Stomach (tissue), 9 donors: ENCODE data around the gene CD247. TPM values are rescaled to one million over a fixed set of nuclear protein-coding genes. Genes with fewer than 3 reads are reported as not detected.
"Not testable (repeated sequence)": the region's sequence is repeated elsewhere in the genome, so short reads cannot be mapped to it uniquely, and the experiment has no call there.

Experiments used
- DNase-seq, 2 donors: peaks; one replicate each; pipeline versions ENCODE4 v3.0.0 to v3.0.0-alpha.2; 2013 to 2019
- H3K27ac ChIP-seq, 5 donors: fragments of 200-600 bp in 4 of 5; sonication (generic) in 4 of 5; one replicate each; pipeline ENCODE4 v1.5.1; 2013 to 2019; ENCODE audit warnings: mild to moderate bottlenecking in 1 of 5, moderate library complexity in 1 of 5
- H3K27me3 ChIP-seq, 3 donors: fragments of 200-600 bp; sonication (generic); one replicate each; pipeline ENCODE4 v1.5.1; 2017 to 2019; ENCODE audit warnings: mixed run types in 1 of 3
- H3K36me3 ChIP-seq, 4 donors: fragments of 200-600 bp; sonication (generic); 1 replicate in 3 of 4; 2 replicates in 1 of 4; pipeline ENCODE4 v1.5.1; 2016 to 2019
- H3K4me1 ChIP-seq, 4 donors: fragments of 200-600 bp; sonication (generic); one replicate each; pipeline ENCODE4 v1.5.1; 2016 to 2019
- H3K4me3 ChIP-seq, 4 donors: fragments of 200-600 bp; sonication (generic) in 3 of 4; one replicate each; pipeline ENCODE4 v1.5.1; 2016 to 2019; ENCODE audit warnings: mild to moderate bottlenecking in 1 of 4
- H3K9me3 ChIP-seq, 4 donors: fragments of 200-600 bp; sonication (generic); one replicate each; pipeline ENCODE4 v1.5.1; 2016 to 2019
- CTCF ChIP-seq, 7 experiments: fragments of 450-650 bp in 4 of 7; fragments of 200-600 bp in 3 of 7; sonication (generic) in 3 of 7; IDR thresholded peaks; one replicate each; pipeline ENCODE4 v1.5.1; 2016 to 2019; ENCODE audit warnings: antibody characterized with exemption in 7 of 7, control low read depth in 2 of 7, mild to moderate bottlenecking in 1 of 7
- EP300 ChIP-seq: sonication (generic); formaldehyde crosslinking; IDR thresholded peaks from one replicate; pipeline ENCODE4 v1.6.1; 2017; ENCODE audit warnings: antibody characterized with exemption
- POLR2A ChIP-seq, 4 donors: fragments of 450-650 bp; IDR thresholded peaks; one replicate each; pipeline ENCODE4 v1.6.1; 2016; ENCODE audit warnings: antibody characterized with exemption in 4 of 4, control low read depth in 2 of 4, mild to moderate bottlenecking in 1 of 4, moderate library complexity in 1 of 4
- POLR2AphosphoS5 ChIP-seq, 3 donors: sonication (generic); formaldehyde crosslinking; IDR thresholded peaks; one replicate each; pipeline ENCODE4 v1.6.1; 2016; ENCODE audit warnings: antibody characterized with exemption in 3 of 3
- WGBS, 5 donors: extraction: QIAGEN DNeasy Blood & Tissue Kit in 3 of 5; methylation state at CpG; one replicate each; pipeline versions ENCODE4 v1.1.5 to v1.1.7; 2013 to 2018; 5-methylcytosine and 5-hydroxymethylcytosine counted together
- intact Hi-C: fragments of 100-400 bp; cut with DNase I; formaldehyde crosslinking; loops from one replicate; pipeline ENCODE4 v1.15.1; 2023; ENCODE audit warnings: low total_unique reads
- polyA plus RNA-seq, 3 donors: library from polyadenylated mRNA; stranded (reverse); fragments of 200-250 nt; gene quantifications; one replicate each; pipeline ENCODE4 v1.2.3, GENCODE V29; 2013
- total RNA-seq, 5 donors: library from RNA; depleted of rRNA; stranded (reverse); fragments of >200 nt; gene quantifications; one replicate each; pipeline versions ENCODE4 v1.1.0 to v1.2.3, GENCODE V29; 2014 to 2016
- donor health status: healthy with polysubstance abuse.
- donor health status: Bipolar disorder and iron deficiency.
- donor health status: healthy.

CD247 gene
- total and polyA plus RNA-seq, 8 donors, result 0.68 to 6.7 (median 3.1) TPM; not detected in 3

GRCh38 chr1:167555971-167556714 is 37.8 kb upstream of the CD247 start:
- H3K27ac ChIP-seq, result no peak overlapping the region
- intact Hi-C loops, result no loop called here
- no peaks in the 10 kb centered on the region for H3K9me3 ChIP-seq
- DNase-seq, result peak; percentile 85 to 90
- WGBS, 5 donors, result 6 to 16% (median 8%) methylated on average over 5 of the region's 5 CpGs
- H3K36me3 ChIP-seq, result no peaks in the 10 kb centered on the region
- TF ChIP-seq POLR2A (IDR thresholded peaks at IDR 0.05) (no peak), POLR2AphosphoS5 (IDR thresholded peaks at IDR 0.05) (peak in 1 of 3 donors; percentile 35), CTCF (IDR thresholded peaks at IDR 0.05) (peak in 5 of 7 experiments; percentile 55 to 89 (median 84)), EP300 (no peak)
- no peak overlapping the region for H3K4me3 ChIP-seq
- H3K4me1 ChIP-seq, result peaks cover 21 to 38% (median 31%) of the 10 kb centered on the region in 4 donors
- no peaks in the 10 kb centered on the region for H3K27me3 ChIP-seq

- H3K27ac ChIP-seq, H3K9me3 ChIP-seq, intact Hi-C loops, H3K27me3 ChIP-seq, H3K4me3 ChIP-seq, DNase-seq, H3K36me3 ChIP-seq: not testable (repeated sequence)
- peaks cover 24 to 49% (median 38%) of the 10 kb centered on the region in 4 donors for H3K4me1 ChIP-seq
- 88 to 100% (median 94%) methylated on average over 1 of the region's 1 CpG for WGBS, 5 donors
Measured at GRCh38 chr1:167555072-167555471, 36.7 kb upstream of the CD247 start.

- intact Hi-C loops, result no loop called here
- peak in 1 of 2 donors; percentile 24 for DNase-seq
- H3K36me3 ChIP-seq, result no peaks in the 10 kb centered on the region
Measured at GRCh38 chr1:167554028-167554779, 35.9 kb upstream of the CD247 start.

GRCh38 chr1:167553136-167554027 is 35.1 kb upstream of the CD247 start, which contains the start of gene CREG1:
Gene CREG1 (minus strand): TSS chr1:167553762.
- peak in 1 of 4 donors; percentile 37 for TF ChIP-seq POLR2A (IDR thresholded peaks at IDR 0.05)
- TF ChIP-seq CTCF (IDR thresholded peaks at IDR 0.05), result no peak
- peak; percentile 73 to 97 (median 86) for TF ChIP-seq POLR2AphosphoS5 (IDR thresholded peaks at IDR 0.05)
- intact Hi-C loops, result no loop called here
- no peaks in the 10 kb centered on the region for H3K9me3 ChIP-seq
- peak within 1 kb of the TSS; percentile 74 to 91 (median 87) for H3K4me3 ChIP-seq
- no peaks in the 10 kb centered on the region for H3K36me3 ChIP-seq
- peak; percentile 96 to 98 for DNase-seq
- H3K27me3 ChIP-seq, result no peaks in the 10 kb centered on the region
- H3K27ac ChIP-seq, result peak within 1 kb of the TSS; percentile 84 to 98 (median 91)
- peaks cover 24 to 65% (median 44%) of the 10 kb centered on the region in 4 donors for H3K4me1 ChIP-seq
- WGBS, 5 donors, result 0 to 4% (median 1%) methylated on average over 32 to 90 of the region's 90 CpGs

More at GRCh38 chr1:167554028-167554779, 35.9 kb upstream of the CD247 start:
- Histone ChIP-seq H3K4me3 (peak overlapping the region; percentile 74 to 91 (median 87)), H3K27ac (peak overlapping the region; percentile 60 to 92 (median 90)), H3K4me1 (peaks cover 24 to 57% (median 40%) of the 10 kb centered on the region in 4 donors), H3K9me3 (no peaks in the 10 kb centered on the region), H3K27me3 (no peaks in the 10 kb centered on the region)
- WGBS, 5 donors, result 8 to 11% (median 10%) methylated on average over 15 of the region's 15 CpGs
- TF ChIP-seq POLR2AphosphoS5 (IDR thresholded peaks at IDR 0.05), result no peak
- no peak for TF ChIP-seq CTCF (IDR thresholded peaks at IDR 0.05)
- no peak for TF ChIP-seq EP300
- TF ChIP-seq POLR2A (IDR thresholded peaks at IDR 0.05), result no peak
